Erythroblast (primary cell): ENCODE results near the gene C17orf67.

Experiments used
- DNase-seq, 2 experiments: peaks; one replicate each; lab custom pipeline; 2025; lab: John Stamatoyannopoulos, UW
- GATA1 ChIP-seq: IDR thresholded peaks from 2 replicates; pipeline ENCODE4 v1.6.1; 2011; ENCODE audit warnings: low read depth, mild to moderate bottlenecking, control low read depth, low read length, moderate library complexity
- POLR2A ChIP-seq: IDR thresholded peaks from 2 replicates; pipeline ENCODE4 v1.6.1; 2011; ENCODE audit warnings: mild to moderate bottlenecking, low read length

The C17orf67 gene

GRCh38 chr17:56785997-56786680 lies 47.6 kb downstream of the C17orf67 start:
- no peak for TF ChIP-seq POLR2A
- no peak for TF ChIP-seq GATA1
- DNase-seq: no peak

GRCh38 chr17:56785405-56785804 lies 48.3 kb downstream of the C17orf67 start:
- TF ChIP-seq POLR2A (no peak), GATA1 (no peak)
- DNase-seq: no peak

GRCh38 chr17:56782338-56782737 lies 51.4 kb downstream of the C17orf67 start:
- TF ChIP-seq POLR2A (no peak), GATA1 (no peak)
- no peak for DNase-seq

GRCh38 chr17:56781906-56782305 lies 51.8 kb downstream of the C17orf67 start:
- no peak for TF ChIP-seq POLR2A
- no peak for TF ChIP-seq GATA1

GRCh38 chr17:56779898-56780777 lies 53.6 kb downstream of the C17orf67 start:
- TF ChIP-seq GATA1 (no peak), POLR2A (no peak)
- DNase-seq: peak; percentile 84 to 88

More at GRCh38 chr17:56781906-56782305, 51.8 kb downstream of the C17orf67 start:
- DNase-seq: no peak

GRCh38 chr17:56779322-56779721 lies 54.4 kb downstream of the C17orf67 start:
- TF ChIP-seq GATA1 (no peak), POLR2A (no peak)
- DNase-seq: peak in 1 of 2 experiments; percentile 29

GRCh38 chr17:56778898-56779297 lies 54.8 kb downstream of the C17orf67 start:
- no peak for DNase-seq
- TF ChIP-seq POLR2A: no peak
- TF ChIP-seq GATA1: no peak

- TF ChIP-seq POLR2A (no peak), GATA1 (no peak)
- peak in 1 of 2 experiments; percentile 7 for DNase-seq
Measured at GRCh38 chr17:56777859-56778258, 55.9 kb downstream of the C17orf67 start.

- no peak for TF ChIP-seq POLR2A
- no peak for TF ChIP-seq GATA1
- DNase-seq: no peak
Measured at GRCh38 chr17:56774650-56775049, 59.1 kb downstream of the C17orf67 start.

- peak; percentile 36 to 65 for DNase-seq
- TF ChIP-seq GATA1 (no peak), POLR2A (no peak)
Measured at GRCh38 chr17:56773124-56773523, 60.6 kb downstream of the C17orf67 start.

GRCh38 chr17:56772442-56772841 lies 61.3 kb downstream of the C17orf67 start:
- TF ChIP-seq POLR2A (no peak), GATA1 (no peak)
- no peak for DNase-seq

GRCh38 chr17:56771975-56772374 lies 61.7 kb downstream of the C17orf67 start:
- TF ChIP-seq GATA1: no peak
- no peak for TF ChIP-seq POLR2A
- no peak for DNase-seq

- TF ChIP-seq GATA1 (no peak), POLR2A (no peak)
- DNase-seq: no peak
Measured at GRCh38 chr17:56771563-56771962, 62.2 kb downstream of the C17orf67 start.

- TF ChIP-seq POLR2A (no peak), GATA1 (no peak)
- DNase-seq: no peak
Measured at GRCh38 chr17:56770427-56770826, 63.3 kb downstream of the C17orf67 start.
